SK-N-SH (cell line): Measurements from ENCODE around the gene PALLD. TPM values are rescaled to one million over a fixed set of nuclear protein-coding genes. Genes with fewer than 3 reads are reported as not detected.

Experiments
- CTCF ChIA-PET: fragments of 300-600, 350-600 bp; formaldehyde crosslinking; extraction: SDS; loops from one replicate; lab custom pipeline; 2021; lab: Yijun Ruan, JAX
- POLR2A ChIA-PET: fragments of 350-600 bp; sonication (Branson Sonifier 250); formaldehyde crosslinking; extraction: SDS; loops from one replicate; lab custom pipeline; 2020; ENCODE audit warnings: antibody characterized with exemption, inconsistent platforms; lab: Yijun Ruan, JAX
- DNase-seq: peaks from one replicate; pipeline ENCODE4 v3.0.0; 2012
- H2AFZ ChIP-seq: fragments of 200-600 bp; sonication (generic); 2 replicates; pipeline ENCODE4 v1.8.1; 2016; ENCODE audit warnings: antibody characterized with exemption, mild to moderate bottlenecking, low read depth
- H3F3A ChIP-seq: fragments of 200-600 bp; sonication (generic); replicated peaks from 2 replicates; pipeline ENCODE3; 2016; ENCODE audit warnings: antibody characterized with exemption, mild to moderate bottlenecking; ENCODE audit not compliant: insufficient read depth
- H3K27ac ChIP-seq, 2 experiments: fragments of 200-500 bp in 1 of 2; fragments of 200-600 bp in 1 of 2; sonication (Bioruptor generic) in 1 of 2; sonication (generic), shearing (Covaris generic) in 1 of 2; 2 replicates each; pipeline versions ENCODE4 v1.5.1 to v1.6.1; 2014 to 2016; ENCODE audit warnings: low read depth in 2 of 2, inconsistent platforms in 1 of 2, low read length in 1 of 2, mild to moderate bottlenecking in 1 of 2, mixed read lengths in 1 of 2
- H3K27me3 ChIP-seq: fragments of 200-600 bp; sonication (generic), shearing (Covaris generic); 2 replicates; pipeline ENCODE4 v1.6.1; 2016; ENCODE audit warnings: mixed run types; ENCODE audit not compliant: insufficient read depth
- H3K36me3 ChIP-seq, 2 experiments: fragments of 200-500 bp in 1 of 2; fragments of 200-600 bp in 1 of 2; sonication (Bioruptor generic) in 1 of 2; sonication (generic) in 1 of 2; replicated peaks in 1 of 2; 2 replicates each; pipeline versions ENCODE3 to v1.5.1; 2014 to 2016; ENCODE audit warnings: low read length in 1 of 2, mild to moderate bottlenecking in 1 of 2; ENCODE audit not compliant: insufficient read depth in 2 of 2, control insufficient read depth in 1 of 2
- H3K4me1 ChIP-seq, 2 experiments: fragments of 200-500 bp in 1 of 2; fragments of 200-600 bp in 1 of 2; sonication (Bioruptor generic) in 1 of 2; sonication (generic), shearing (Covaris generic) in 1 of 2; 2 replicates each; pipeline versions ENCODE4 v1.5.1 to v1.6.1; 2014 to 2016; ENCODE audit warnings: low read depth in 1 of 2, low read length in 1 of 2, mixed run types in 1 of 2; ENCODE audit not compliant: insufficient read depth in 2 of 2, control insufficient read depth in 1 of 2
- H3K4me2 ChIP-seq: fragments of 200-600 bp; sonication (generic), shearing (Covaris generic); 2 replicates; pipeline ENCODE4 v1.6.1; 2017; ENCODE audit warnings: mixed run types
- H3K4me3 ChIP-seq, 2 experiments: fragments of 200-500 bp in 1 of 2; fragments of 200-600 bp in 1 of 2; sonication (Bioruptor generic) in 1 of 2; sonication (generic), shearing (Covaris generic) in 1 of 2; 2 replicates each; pipeline versions ENCODE4 v1.5.1 to v1.8.1; 2014 to 2016; ENCODE audit warnings: low read depth in 2 of 2, inconsistent platforms in 1 of 2, low read length in 1 of 2, mild to moderate bottlenecking in 1 of 2, mixed read lengths in 1 of 2, moderate library complexity in 1 of 2
- H3K79me2 ChIP-seq: fragments of 200-600 bp; sonication (generic); 2 replicates; pipeline ENCODE4 v1.8.1; 2017; ENCODE audit warnings: mild to moderate bottlenecking; ENCODE audit not compliant: insufficient read depth
- H3K9ac ChIP-seq: fragments of 200-600 bp; sonication (generic); 2 replicates; pipeline ENCODE4 v1.6.1; 2017; ENCODE audit warnings: mixed run types
- H3K9me2 ChIP-seq: fragments of 200-600 bp; sonication (generic); 2 replicates; pipeline ENCODE4 v1.6.1; 2017; ENCODE audit warnings: mixed run types
- H3K9me3 ChIP-seq: fragments of 200-600 bp; sonication (generic); 2 replicates; pipeline ENCODE4 v1.6.1; 2017; ENCODE audit warnings: mixed run types, mild to moderate bottlenecking, moderate library complexity
- H4K20me1 ChIP-seq: fragments of 200-600 bp; sonication (generic); 2 replicates; pipeline ENCODE4 v1.6.1; 2017; ENCODE audit warnings: mild to moderate bottlenecking, mixed run types; ENCODE audit not compliant: insufficient read depth
- CTCF ChIP-seq: fragments of 200-600 bp; sonication (generic); IDR thresholded peaks from 2 replicates; pipeline ENCODE4 v1.6.1; 2017; ENCODE audit warnings: antibody characterized with exemption, mild to moderate bottlenecking, moderate library complexity
- ELF1 ChIP-seq: IDR thresholded peaks from 2 replicates; pipeline ENCODE4 v1.4.0; 2012
- EZH2phosphoT487 ChIP-seq: fragments of 200-600 bp; sonication (generic); IDR thresholded peaks from 2 replicates; pipeline ENCODE4 v1.6.1; 2017; ENCODE audit warnings: low read depth, mixed run types, mild to moderate bottlenecking, antibody characterized with exemption, moderate library complexity, borderline replicate concordance
- FOSL2 ChIP-seq: IDR thresholded peaks from 2 replicates; pipeline ENCODE4 v1.4.0; 2012; ENCODE audit warnings: low read depth, mild to moderate bottlenecking, moderate library complexity, borderline replicate concordance
- FOXJ3 ChIP-seq: sonication (generic); formaldehyde crosslinking; IDR thresholded peaks from 2 replicates; pipeline ENCODE4 v1.5.1; 2020; ENCODE audit warnings: mild to moderate bottlenecking, missing genetic modification reagents
- GATA2 ChIP-seq: sonication (generic); formaldehyde crosslinking; IDR thresholded peaks from 2 replicates; pipeline ENCODE4 v1.5.0; 2020; ENCODE audit warnings: mild to moderate bottlenecking, missing genetic modification reagents
- MXI1 ChIP-seq: IDR thresholded peaks from 2 replicates; pipeline ENCODE4 v1.6.1; 2012; ENCODE audit warnings: mild to moderate bottlenecking, low read depth, low read length, improper control_type of control experiment
- NRF1 ChIP-seq: IDR thresholded peaks from 2 replicates; pipeline ENCODE4 v1.6.1; 2012; ENCODE audit warnings: low read depth, mild to moderate bottlenecking, low read length
- POLR2AphosphoS5 ChIP-seq: IDR thresholded peaks from 2 replicates; pipeline ENCODE4 v1.6.1; 2012; ENCODE audit warnings: low read depth, low read length
- REST ChIP-seq: IDR thresholded peaks from 2 replicates; pipeline ENCODE4 v1.6.1; 2012; ENCODE audit warnings: mild to moderate bottlenecking, low read depth, low read length, moderate library complexity
- SMC3 ChIP-seq: IDR thresholded peaks from 2 replicates; pipeline ENCODE4 v1.6.1; 2012; ENCODE audit warnings: low read depth, low read length, improper control_type of control experiment
- TAF1 ChIP-seq: IDR thresholded peaks from 2 replicates; pipeline ENCODE4 v1.6.1; 2012; ENCODE audit warnings: low read depth, mild to moderate bottlenecking, low read length, moderate library complexity, borderline replicate concordance
- USF2 ChIP-seq: fragments of 150-350 bp; IDR thresholded peaks from 2 replicates; pipeline ENCODE4 v1.6.1; 2017; ENCODE audit warnings: antibody characterized with exemption, low read length, low read depth, borderline replicate concordance
- ZBTB33 ChIP-seq: IDR thresholded peaks from 2 replicates; pipeline ENCODE4 v1.4.0; 2012; ENCODE audit warnings: low read depth, borderline replicate concordance
- whole genome bisulfite sequencing: methylation state at CpG from one replicate; pipeline ENCODE4 v1.1.6; 2017; ENCODE audit warnings: low lambda C conversion rate; 5-methylcytosine and 5-hydroxymethylcytosine counted together
- polyA plus RNA-seq, 3 experiments: library from polyadenylated mRNA; depleted of rRNA; stranded (reverse); fragments of >200 nt; gene quantifications; 2 replicates each; pipeline ENCODE4 v1.2.3, GENCODE V29; 2012

The PALLD gene
- polyA plus RNA-seq, 1 of the 3 experiments (the other 2 are of a cell fraction), result 33.0 TPM

- Histone ChIP-seq H3K27me3 (no peaks in the 10 kb centered on the region), H3K4me1 (peaks cover 0 to 17% of the 10 kb centered on the region in 2 experiments; a peak in 2 of 4 replicates), H3K9ac (no peak overlapping the region), H3K9me3 (no peaks in the 10 kb centered on the region), H3K4me3 (no peak overlapping the region), H4K20me1 (no peaks in the 10 kb centered on the region), H3K4me2 (no peak overlapping the region), H3F3A (peaks cover 17% of the 10 kb centered on the region), H3K36me3 (no peaks in the 10 kb centered on the region), H3K9me2 (no peaks in the 10 kb centered on the region), H3K27ac (no peak overlapping the region), H3K79me2 (no peaks in the 10 kb centered on the region), H2AFZ (no peak overlapping the region)
- DNase-seq, result no peak
- POLR2A ChIA-PET, result no interaction called here
- CTCF ChIA-PET, result interaction anchor here (0.9 to 3.9 kb wide), 2 partner anchors 15 to 315 kb away, joined by 3 to 20 read pairs; no protein-coding TSS in a partner anchor
- TF ChIP-seq ZBTB33, result no peak
- no peak for TF ChIP-seq POLR2AphosphoS5
- no peak for TF ChIP-seq FOXJ3 (CRISPR knock-in tag)
- TF ChIP-seq SMC3, result no peak
- TF ChIP-seq CTCF, result no peak
- WGBS, result 85% methylated on average over 6 of the region's 6 CpGs
Observed at GRCh38 chr4:168529257-168529656, 32.4 kb downstream of the PALLD start.

GRCh38 chr4:168531305-168531704 lies 34.5 kb downstream of the PALLD start:
- Histone ChIP-seq H3F3A (peaks cover 17% of the 10 kb centered on the region), H3K9ac (no peak overlapping the region), H3K79me2 (no peaks in the 10 kb centered on the region), H3K4me1 (peaks cover 0 to 14% of the 10 kb centered on the region in 2 experiments; a peak in 2 of 4 replicates), H2AFZ (no peak overlapping the region), H3K4me2 (no peak overlapping the region), H3K9me2 (no peaks in the 10 kb centered on the region), H4K20me1 (no peaks in the 10 kb centered on the region), H3K4me3 (no peak overlapping the region), H3K27ac (no peak overlapping the region), H3K36me3 (no peaks in the 10 kb centered on the region), H3K27me3 (no peaks in the 10 kb centered on the region), H3K9me3 (no peaks in the 10 kb centered on the region)
- ChIA-PET CTCF (interaction anchor here (3.9 kb wide), 1 partner anchor 17 kb away, joined by 20 read pairs; no protein-coding TSS in a partner anchor), POLR2A (no interaction called here)
- TF ChIP-seq FOSL2, result no peak
- no peak for TF ChIP-seq GATA2
- WGBS, result 90% methylated on average over 4 of the region's 4 CpGs
- no peak for DNase-seq

GRCh38 chr4:168534535-168534934 lies 37.7 kb downstream of the PALLD start:
- Histone ChIP-seq H3K36me3 (no peaks in the 10 kb centered on the region), H3K79me2 (no peaks in the 10 kb centered on the region), H3K4me3 (no peak overlapping the region), H3K27me3 (no peaks in the 10 kb centered on the region), H3K27ac (no peak overlapping the region), H3K4me2 (no peak overlapping the region), H3K9ac (no peak overlapping the region), H3K9me3 (no peaks in the 10 kb centered on the region), H4K20me1 (no peaks in the 10 kb centered on the region), H3K4me1 (peaks cover 0 to 3% of the 10 kb centered on the region in 2 experiments; a peak in 2 of 4 replicates), H2AFZ (no peak overlapping the region), H3F3A (peaks cover 3% of the 10 kb centered on the region), H3K9me2 (no peaks in the 10 kb centered on the region)
- WGBS, result 89% methylated on average over 1 of the region's 1 CpG
- ChIA-PET CTCF (no interaction called here), POLR2A (no interaction called here)
- no peak for DNase-seq
- no peak for TF ChIP-seq USF2
- no peak for TF ChIP-seq ELF1
- no peak for TF ChIP-seq NRF1
- no peak for TF ChIP-seq TAF1
- TF ChIP-seq MXI1, result no peak
- TF ChIP-seq REST, result no peak
- TF ChIP-seq EZH2phosphoT487, result no peak
- no peak for TF ChIP-seq SMC3
